MM.1S (cell line): ENCODE data around the gene PTGDS.

Experiments
- EZH2 ChIP-seq: fragments of 300-600 bp; sonication (generic); optimal IDR thresholded peaks from 2 replicates; pipeline ENCODE3; 2017; ENCODE audit warnings: low read depth, mild to moderate bottlenecking, antibody characterized with exemption, low read length, mixed read lengths
- TF ChIP-seq, protein P1 (sequence below): fragments of 300-600 bp; sonication (generic); IDR thresholded peaks from 2 replicates; pipeline ENCODE4 v1.5.1; 2016; ENCODE audit warnings: antibody characterized with exemption, low read length, mixed read lengths

- TF ChIP-seq EZH2, result no peak
- TF ChIP-seq, protein P1, sequence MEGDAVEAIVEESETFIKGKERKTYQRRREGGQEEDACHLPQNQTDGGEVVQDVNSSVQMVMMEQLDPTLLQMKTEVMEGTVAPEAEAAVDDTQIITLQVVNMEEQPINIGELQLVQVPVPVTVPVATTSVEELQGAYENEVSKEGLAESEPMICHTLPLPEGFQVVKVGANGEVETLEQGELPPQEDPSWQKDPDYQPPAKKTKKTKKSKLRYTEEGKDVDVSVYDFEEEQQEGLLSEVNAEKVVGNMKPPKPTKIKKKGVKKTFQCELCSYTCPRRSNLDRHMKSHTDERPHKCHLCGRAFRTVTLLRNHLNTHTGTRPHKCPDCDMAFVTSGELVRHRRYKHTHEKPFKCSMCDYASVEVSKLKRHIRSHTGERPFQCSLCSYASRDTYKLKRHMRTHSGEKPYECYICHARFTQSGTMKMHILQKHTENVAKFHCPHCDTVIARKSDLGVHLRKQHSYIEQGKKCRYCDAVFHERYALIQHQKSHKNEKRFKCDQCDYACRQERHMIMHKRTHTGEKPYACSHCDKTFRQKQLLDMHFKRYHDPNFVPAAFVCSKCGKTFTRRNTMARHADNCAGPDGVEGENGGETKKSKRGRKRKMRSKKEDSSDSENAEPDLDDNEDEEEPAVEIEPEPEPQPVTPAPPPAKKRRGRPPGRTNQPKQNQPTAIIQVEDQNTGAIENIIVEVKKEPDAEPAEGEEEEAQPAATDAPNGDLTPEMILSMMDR, result no peak
Measured at GRCh38 chr9:136941231-136942111, 35.8 kb upstream of the PTGDS start.
